Neural progenitor cell (in vitro differentiated cells): ENCODE results near the gene SPTBN2.

Experiments
- EZH2 ChIP-seq: fragments of 200-600 bp; sonication (generic); IDR thresholded peaks from 2 replicates; pipeline ENCODE4 v1.6.1; 2017; ENCODE audit warnings: antibody characterized with exemption, mild to moderate bottlenecking, moderate library complexity
- TF ChIP-seq, protein P1 (sequence below): fragments of 200-600 bp; sonication (generic); IDR thresholded peaks from 2 replicates; pipeline ENCODE4 v1.5.1; 2017; ENCODE audit warnings: antibody characterized with exemption, mild to moderate bottlenecking

- TF ChIP-seq, protein P1, sequence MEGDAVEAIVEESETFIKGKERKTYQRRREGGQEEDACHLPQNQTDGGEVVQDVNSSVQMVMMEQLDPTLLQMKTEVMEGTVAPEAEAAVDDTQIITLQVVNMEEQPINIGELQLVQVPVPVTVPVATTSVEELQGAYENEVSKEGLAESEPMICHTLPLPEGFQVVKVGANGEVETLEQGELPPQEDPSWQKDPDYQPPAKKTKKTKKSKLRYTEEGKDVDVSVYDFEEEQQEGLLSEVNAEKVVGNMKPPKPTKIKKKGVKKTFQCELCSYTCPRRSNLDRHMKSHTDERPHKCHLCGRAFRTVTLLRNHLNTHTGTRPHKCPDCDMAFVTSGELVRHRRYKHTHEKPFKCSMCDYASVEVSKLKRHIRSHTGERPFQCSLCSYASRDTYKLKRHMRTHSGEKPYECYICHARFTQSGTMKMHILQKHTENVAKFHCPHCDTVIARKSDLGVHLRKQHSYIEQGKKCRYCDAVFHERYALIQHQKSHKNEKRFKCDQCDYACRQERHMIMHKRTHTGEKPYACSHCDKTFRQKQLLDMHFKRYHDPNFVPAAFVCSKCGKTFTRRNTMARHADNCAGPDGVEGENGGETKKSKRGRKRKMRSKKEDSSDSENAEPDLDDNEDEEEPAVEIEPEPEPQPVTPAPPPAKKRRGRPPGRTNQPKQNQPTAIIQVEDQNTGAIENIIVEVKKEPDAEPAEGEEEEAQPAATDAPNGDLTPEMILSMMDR = no peak
- no peak for TF ChIP-seq EZH2
These were observed 75.9 kb downstream of the SPTBN2 start for GRCh38 chr11:66653123-66653522.
